Esophagus muscularis mucosa (tissue), 4 donors: Measurements from ENCODE around the gene SHANK3. TPM values are rescaled to one million over a fixed set of nuclear protein-coding genes. Genes with fewer than 3 reads are reported as not detected.

Experiments
- DNase-seq: peaks from one replicate; pipeline ENCODE4 v3.0.0-alpha.2; 2017; ENCODE audit errors: extremely low spot score
- H3K27ac ChIP-seq, 4 donors: fragments of 200-600 bp; sonication (generic); replicated peaks in 1 of 4; 1 replicate in 3 of 4; 2 replicates in 1 of 4; pipeline ENCODE4 v1.5.1; 2016 to 2019; ENCODE audit warnings: mild to moderate bottlenecking in 1 of 4
- H3K27me3 ChIP-seq, 4 donors: fragments of 200-600 bp; sonication (generic); one replicate each; pipeline versions ENCODE4 v1.5.1 to v1.6.0; 2016 to 2019
- H3K36me3 ChIP-seq, 4 donors: fragments of 200-600 bp; sonication (generic); one replicate each; pipeline ENCODE4 v1.5.1; 2016 to 2019
- H3K4me1 ChIP-seq, 4 donors: fragments of 200-600 bp; sonication (generic); one replicate each; pipeline ENCODE4 v1.5.1; 2016 to 2019
- H3K4me3 ChIP-seq, 4 donors: fragments of 200-600 bp; sonication (generic); 1 replicate in 2 of 4; 2 replicates in 2 of 4; pipeline ENCODE4 v1.5.1; 2016 to 2019; ENCODE audit warnings: mild to moderate bottlenecking in 4 of 4, moderate library complexity in 1 of 4
- H3K9me3 ChIP-seq, 4 donors: fragments of 200-600 bp; sonication (generic); 1 replicate in 3 of 4; 2 replicates in 1 of 4; pipeline ENCODE4 v1.5.1; 2016 to 2019
- CTCF ChIP-seq, 3 experiments: fragments of 200-600 bp in 2 of 3; fragments of 450-650 bp in 1 of 3; sonication (generic) in 2 of 3; IDR thresholded peaks; one replicate each; pipeline ENCODE4 v1.5.1; 2017 to 2019; ENCODE audit warnings: antibody characterized with exemption in 3 of 3, mild to moderate bottlenecking in 2 of 3, moderate library complexity in 1 of 3
- EP300 ChIP-seq: sonication (generic); formaldehyde crosslinking; IDR thresholded peaks from one replicate; pipeline ENCODE4 v1.6.1; 2017; ENCODE audit warnings: antibody characterized with exemption
- POLR2A ChIP-seq: fragments of 450-650 bp; IDR thresholded peaks from one replicate; pipeline ENCODE4 v1.6.1; 2017; ENCODE audit warnings: antibody characterized with exemption, moderate library complexity, mild to moderate bottlenecking, low read depth
- POLR2AphosphoS5 ChIP-seq, 2 donors: sonication (generic); formaldehyde crosslinking; IDR thresholded peaks; one replicate each; pipeline ENCODE4 v1.6.1; 2017; ENCODE audit warnings: antibody characterized with exemption in 2 of 2
- WGBS: methylation state at CpG from one replicate; pipeline ENCODE4 v1.1.5; 2018; 5-methylcytosine and 5-hydroxymethylcytosine counted together
- intact Hi-C: fragments of 100-400 bp; cut with DNase I; formaldehyde crosslinking; loops from one replicate; pipeline ENCODE4 v1.15.1; 2023
- total RNA-seq, 4 donors: library from RNA; depleted of rRNA; stranded (reverse); fragments of >200 nt; gene quantifications; one replicate each; pipeline versions ENCODE4 v1.1.0 to v1.2.1, GENCODE V29; 2016

Gene SHANK3
- total RNA-seq, 4 donors from 2014 or later = 7.0 to 21.1 (median 16.0) TPM

GRCh38 chr22:50691521-50691920 is 18.9 kb downstream of the SHANK3 start:
- peaks cover 2 to 13% (median 6%) of the 10 kb centered on the region in 4 donors for H3K4me1 ChIP-seq
- H3K27ac ChIP-seq = no peak overlapping the region
- peaks cover 0 to 22% (median 0%) of the 10 kb centered on the region in 4 donors for H3K27me3 ChIP-seq
- intact Hi-C loops = no loop called here
- no peak overlapping the region for H3K4me3 ChIP-seq
- no peaks in the 10 kb centered on the region for H3K9me3 ChIP-seq
- peaks cover 0 to 50% (median 4%) of the 10 kb centered on the region in 4 donors for H3K36me3 ChIP-seq
- 24% methylated on average over 2 of the region's 2 CpGs for WGBS
- TF ChIP-seq POLR2A = no peak
- peak; percentile 9 to 13 (median 12) for TF ChIP-seq CTCF (IDR thresholded peaks at IDR 0.05)
- no peak for DNase-seq

- peaks cover 0 to 10% (median 0%) of the 10 kb centered on the region in 4 donors for H3K27me3 ChIP-seq
- H3K4me1 ChIP-seq = peaks cover 19 to 28% (median 22%) of the 10 kb centered on the region in 4 donors
- DNase-seq = no peak
- H3K36me3 ChIP-seq = peaks cover 0 to 52% (median 6%) of the 10 kb centered on the region in 4 donors
- H3K27ac ChIP-seq = no peak overlapping the region
- intact Hi-C loops = no loop called here
- H3K9me3 ChIP-seq = no peaks in the 10 kb centered on the region
- no peak for TF ChIP-seq POLR2AphosphoS5 (IDR thresholded peaks at IDR 0.05)
- WGBS = 86% methylated on average over 6 of the region's 6 CpGs
- no peak overlapping the region for H3K4me3 ChIP-seq
Observed at GRCh38 chr22:50693462-50693861, 20.8 kb downstream of the SHANK3 start.

GRCh38 chr22:50694099-50694605 is 21.5 kb downstream of the SHANK3 start:
- Histone ChIP-seq H3K27me3 (peaks cover 0 to 8% (median 0%) of the 10 kb centered on the region in 4 donors), H3K4me1 (peaks cover 26 to 35% (median 29%) of the 10 kb centered on the region in 4 donors), H3K4me3 (no peak overlapping the region), H3K27ac (no peak overlapping the region), H3K36me3 (peaks cover 0 to 59% (median 11%) of the 10 kb centered on the region in 4 donors), H3K9me3 (no peaks in the 10 kb centered on the region)
- no peak for TF ChIP-seq POLR2A
- no peak for TF ChIP-seq POLR2AphosphoS5 (IDR thresholded peaks at IDR 0.05)
- no peak for TF ChIP-seq EP300
- TF ChIP-seq CTCF (IDR thresholded peaks at IDR 0.05) = no peak
- WGBS = 81% methylated on average over 3 of the region's 3 CpGs
- no peak for DNase-seq
- intact Hi-C loops = no loop called here

- H3K27me3 ChIP-seq = peaks cover 0 to 8% (median 0%) of the 10 kb centered on the region in 4 donors
- TF ChIP-seq POLR2A (no peak), CTCF (IDR thresholded peaks at IDR 0.05) (no peak), POLR2AphosphoS5 (IDR thresholded peaks at IDR 0.05) (no peak), EP300 (no peak)
- no peak overlapping the region for H3K4me3 ChIP-seq
- no peak overlapping the region for H3K27ac ChIP-seq
- 84% methylated on average over 10 of the region's 18 CpGs for WGBS
- H3K4me1 ChIP-seq = peaks cover 32 to 40% (median 34%) of the 10 kb centered on the region in 4 donors
- intact Hi-C loops = loop anchor here (5.0 kb wide), 1 partner anchor 68 kb away; the partner anchor contains the start of gene ARSA
- H3K9me3 ChIP-seq = no peaks in the 10 kb centered on the region
- peaks cover 0 to 66% (median 14%) of the 10 kb centered on the region in 4 donors for H3K36me3 ChIP-seq
- no peak for DNase-seq
Observed at GRCh38 chr22:50694766-50695420, 22.3 kb downstream of the SHANK3 start.

- no peak overlapping the region for H3K27ac ChIP-seq
- 96% methylated on average over 16 of the region's 18 CpGs for WGBS
- no peak overlapping the region for H3K4me3 ChIP-seq
- no peak for TF ChIP-seq CTCF (IDR thresholded peaks at IDR 0.05)
- peaks cover 37 to 40% (median 39%) of the 10 kb centered on the region in 4 donors for H3K4me1 ChIP-seq
- H3K27me3 ChIP-seq = peaks cover 0 to 8% (median 0%) of the 10 kb centered on the region in 4 donors
- DNase-seq = no peak
- intact Hi-C loops = loop anchor here (5.0 kb wide), 1 partner anchor 68 kb away; the partner anchor contains the start of gene ARSA
- no peaks in the 10 kb centered on the region for H3K9me3 ChIP-seq
- peaks cover 0 to 74% (median 14%) of the 10 kb centered on the region in 4 donors for H3K36me3 ChIP-seq
Observed at GRCh38 chr22:50695421-50696250, 23.0 kb downstream of the SHANK3 start.
